Stimulated activated CD4-positive, alpha-beta T cell treated with anti-CD3 and anti-CD28 coated beads, Interleukin-1b, Interleukin-23, amount 100 ng/mL, for 1 hour (primary cell): ENCODE data around the gene MYO18B.

ENCODE experiments used
- DNase-seq, 2 donors: peaks; one replicate each; pipeline ENCODE4 v3.0.0-alpha.2; 2020; ENCODE audit warnings: low read depth in 2 of 2

The MYO18B gene

DNA sequence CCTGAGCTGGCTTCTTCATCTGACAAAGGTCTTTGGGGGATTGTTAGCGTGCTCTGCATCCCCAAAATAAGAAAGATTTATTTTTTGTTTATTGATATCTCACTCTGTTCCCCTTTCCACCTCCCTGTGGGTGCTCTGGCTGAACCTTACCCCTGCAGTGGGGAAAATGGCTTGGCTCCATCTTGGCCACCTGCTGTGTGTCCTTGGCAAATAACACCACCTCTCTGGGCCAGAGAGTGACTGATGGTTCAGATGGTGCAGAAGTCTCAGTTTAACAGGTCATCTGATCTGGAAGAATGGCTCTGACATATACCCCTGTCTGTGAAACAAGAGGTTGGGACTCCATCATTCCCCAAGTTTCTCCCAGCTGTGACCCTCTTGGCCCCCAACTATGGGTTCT lies 157.6 kb downstream of the MYO18B start:
- DNase-seq: no peak

DNA sequence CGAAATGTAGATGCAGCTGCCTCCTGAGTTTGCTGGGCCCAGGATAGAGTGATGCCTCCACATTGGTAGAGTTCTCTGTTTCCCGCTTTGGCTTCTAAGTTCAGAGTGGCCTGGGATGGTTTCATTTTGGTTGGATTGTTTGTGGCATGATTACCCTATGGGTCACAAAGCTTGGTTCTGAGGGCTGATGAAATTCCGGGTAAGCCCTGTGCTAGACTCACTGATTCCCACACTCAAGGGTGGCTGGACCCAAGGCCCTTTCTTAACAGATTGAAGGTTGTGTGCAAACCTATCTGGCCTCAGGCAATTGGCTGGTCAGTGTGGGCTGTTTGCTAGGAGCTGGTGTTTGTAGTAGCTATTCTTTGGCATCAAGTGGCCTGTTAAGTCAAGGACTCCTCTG lies 158.4 kb downstream of the MYO18B start:
- DNase-seq: no peak

DNA sequence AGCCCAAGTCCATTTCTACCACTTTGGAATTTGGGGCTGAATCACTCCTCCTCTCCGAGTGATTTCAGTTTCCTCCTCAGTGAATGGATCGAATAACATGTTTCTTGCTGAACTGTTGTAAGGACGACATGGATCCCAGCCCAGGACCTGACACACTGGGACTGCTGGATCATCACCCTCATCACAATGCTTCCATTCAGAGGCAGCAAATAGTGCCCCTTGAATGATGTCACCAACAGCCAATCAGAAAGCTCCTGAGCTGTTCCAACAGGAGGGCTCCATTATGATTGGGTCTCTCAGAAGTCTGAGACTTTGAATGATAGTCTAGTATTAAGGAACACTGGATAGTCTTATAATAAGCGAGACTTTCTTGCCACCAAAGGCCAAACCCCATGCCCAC lies 158.9 kb downstream of the MYO18B start:
- DNase-seq: no peak

DNA sequence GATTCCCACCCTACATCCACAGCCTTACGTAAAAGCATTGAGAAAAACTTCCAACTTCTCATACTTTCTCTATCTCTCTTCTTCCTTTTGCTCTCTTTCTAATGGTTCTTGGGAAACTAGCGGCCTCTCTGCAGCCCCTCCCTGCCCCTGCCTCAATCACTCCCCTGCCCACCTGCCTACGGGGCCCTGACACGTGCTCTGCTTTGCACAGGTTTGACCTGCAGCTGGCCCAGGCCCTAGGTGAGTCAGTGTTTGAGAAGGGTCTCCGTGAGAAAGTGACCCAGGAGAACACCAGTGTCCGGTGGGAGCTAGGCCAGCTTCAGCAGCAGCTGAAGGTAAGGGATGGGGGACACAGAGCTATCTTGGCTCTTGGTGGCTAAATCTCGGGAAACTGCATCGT lies 160.4 kb downstream of the MYO18B start:
- no peak for DNase-seq

DNA sequence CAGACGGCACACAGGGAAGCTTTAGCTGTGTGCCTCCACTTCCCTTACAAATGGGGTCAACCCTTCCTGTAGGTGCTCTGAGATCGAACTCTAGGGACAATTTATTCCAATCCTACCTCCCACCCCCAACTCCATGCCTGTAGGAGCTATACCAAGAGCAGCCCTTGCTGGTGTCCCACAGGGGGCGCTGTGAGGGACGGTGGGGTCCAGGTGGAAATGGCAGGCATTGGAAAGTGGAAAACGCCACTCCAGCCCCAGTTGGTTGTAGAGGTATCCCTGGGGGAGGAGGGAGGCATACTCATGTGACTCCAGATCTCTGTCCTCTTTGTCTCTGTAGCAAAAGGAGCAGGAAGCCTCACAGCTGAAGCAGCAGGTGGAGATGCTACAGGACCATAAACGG lies 161.3 kb downstream of the MYO18B start:
- no peak for DNase-seq

DNA sequence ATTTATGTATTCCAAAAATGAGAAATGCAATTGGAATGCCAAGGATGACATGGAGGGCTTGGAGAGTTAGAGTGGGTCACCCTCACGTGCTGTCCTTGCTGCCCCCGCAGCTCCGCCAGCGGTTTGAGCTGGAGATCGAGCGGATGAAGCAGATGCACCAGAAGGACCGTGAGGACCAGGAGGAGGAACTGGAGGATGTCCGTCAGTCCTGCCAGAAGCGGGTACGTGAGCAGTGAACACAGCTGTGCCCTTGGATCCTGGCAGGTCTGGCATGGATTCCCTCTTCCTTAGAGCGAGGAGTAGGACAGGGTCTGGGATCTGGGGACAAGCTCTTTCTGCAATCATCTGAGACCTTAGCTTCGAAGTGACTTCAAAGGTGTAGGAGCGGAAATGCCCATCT lies 166.2 kb downstream of the MYO18B start:
- DNase-seq: no peak

DNA sequence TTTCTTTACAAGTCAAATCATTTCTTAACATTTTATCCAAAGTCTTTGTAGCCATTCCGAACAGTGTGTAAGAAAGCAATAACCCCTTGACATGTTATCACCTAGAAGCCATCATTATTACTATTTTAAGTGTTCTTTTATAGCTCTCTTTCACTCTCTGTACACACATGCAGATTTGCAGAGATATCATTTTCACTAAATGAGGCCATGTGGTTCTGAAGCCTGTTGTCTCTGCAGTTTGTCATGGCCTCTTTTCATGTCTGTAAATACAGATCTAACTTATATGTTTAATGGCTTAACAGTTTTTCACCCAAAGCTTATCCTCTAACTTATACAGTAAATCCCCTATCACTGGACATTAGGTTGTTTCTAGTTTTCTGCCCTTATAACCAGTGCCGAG lies 166.8 kb downstream of the MYO18B start:
- no peak for DNase-seq

DNA sequence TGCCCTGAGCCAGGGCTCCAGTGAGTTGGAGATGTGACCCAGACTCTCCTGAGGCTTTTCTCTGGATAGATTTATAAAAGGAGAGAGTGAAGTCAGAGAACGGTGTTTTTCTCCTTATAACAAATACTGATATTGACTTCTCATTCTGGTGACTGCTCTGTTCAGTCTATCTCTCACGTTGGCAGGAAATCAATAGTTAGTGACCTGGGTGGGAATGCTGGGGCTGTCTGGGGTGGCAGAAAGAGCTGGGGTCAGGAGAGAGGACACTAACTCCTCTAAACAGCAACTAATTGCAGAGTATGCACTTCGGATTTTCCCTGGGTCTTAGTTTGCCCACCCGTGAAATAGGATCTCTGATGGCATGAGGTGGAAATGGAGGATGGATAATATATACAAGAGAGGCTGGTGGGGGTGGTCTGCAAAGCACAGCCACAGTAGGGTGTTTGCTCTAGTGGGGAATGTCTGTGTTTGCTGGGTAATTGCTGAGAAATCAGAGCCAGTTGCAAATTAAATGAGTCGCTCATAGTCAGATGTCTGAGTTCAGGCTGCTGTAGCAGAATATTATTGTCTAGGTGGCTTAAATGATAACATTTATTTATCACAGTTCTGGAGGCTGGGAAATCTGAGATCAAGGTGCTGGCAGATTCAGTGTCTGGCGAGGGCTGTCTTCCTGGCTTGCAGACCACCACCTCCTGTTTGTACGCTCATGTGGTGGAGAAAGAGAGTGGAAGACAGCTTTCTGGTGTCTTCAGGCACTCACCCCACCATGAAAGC lies 167.8 kb downstream of the MYO18B start:
- DNase-seq: no peak

DNA sequence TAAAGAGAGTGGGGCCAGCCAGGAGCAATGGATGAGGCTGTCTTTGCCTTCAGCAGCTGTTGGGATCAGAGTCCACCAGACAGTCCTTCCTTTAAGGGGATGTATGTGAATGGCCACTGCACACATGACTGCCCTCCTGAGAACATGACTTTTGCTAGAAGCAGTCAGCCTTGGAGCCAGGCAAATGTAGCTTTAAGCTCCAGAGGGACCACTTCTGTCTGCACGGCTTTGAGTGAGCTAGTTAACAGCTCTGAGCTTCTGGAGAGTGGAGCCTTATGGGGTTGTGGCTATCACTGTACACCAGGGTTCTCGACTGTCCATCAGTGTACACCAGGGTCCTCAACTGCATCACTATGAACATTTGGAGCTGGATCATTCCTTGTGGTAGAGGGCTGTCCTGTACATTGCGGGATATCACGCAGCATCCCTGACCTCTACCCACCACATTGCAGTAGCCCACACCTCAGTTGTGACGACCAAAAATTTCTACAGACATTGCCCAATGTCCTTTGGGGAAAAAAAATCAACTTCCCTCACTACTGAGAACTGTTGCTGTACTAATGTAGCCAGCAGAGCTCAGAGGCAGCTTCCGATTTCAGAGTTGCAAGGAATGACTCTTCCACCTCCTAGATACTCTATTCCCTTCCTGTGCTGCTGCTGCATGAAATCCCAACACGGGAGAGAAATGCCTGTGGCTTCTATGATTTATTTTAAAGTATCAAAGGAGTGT lies 169.4 kb downstream of the MYO18B start:
- no peak for DNase-seq

DNA sequence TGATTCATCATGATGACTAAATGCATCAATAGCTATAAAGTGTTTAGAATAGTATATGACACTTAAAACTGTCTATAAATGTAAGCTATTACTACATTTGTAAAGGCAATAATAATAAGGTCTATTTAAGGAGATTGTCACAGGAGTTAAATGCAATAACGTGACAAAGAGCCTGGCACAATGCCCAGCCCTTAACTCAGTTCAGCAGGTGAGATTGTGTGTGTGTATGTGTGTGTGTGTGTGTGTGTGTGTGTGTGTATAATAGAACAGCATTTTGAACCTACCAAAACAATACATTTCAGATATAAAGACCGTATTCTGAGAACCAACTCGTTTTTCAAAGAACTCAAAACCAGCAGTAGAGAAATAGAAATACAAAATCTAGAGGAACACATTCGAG lies 177.5 kb downstream of the MYO18B start:
- DNase-seq: no peak

DNA sequence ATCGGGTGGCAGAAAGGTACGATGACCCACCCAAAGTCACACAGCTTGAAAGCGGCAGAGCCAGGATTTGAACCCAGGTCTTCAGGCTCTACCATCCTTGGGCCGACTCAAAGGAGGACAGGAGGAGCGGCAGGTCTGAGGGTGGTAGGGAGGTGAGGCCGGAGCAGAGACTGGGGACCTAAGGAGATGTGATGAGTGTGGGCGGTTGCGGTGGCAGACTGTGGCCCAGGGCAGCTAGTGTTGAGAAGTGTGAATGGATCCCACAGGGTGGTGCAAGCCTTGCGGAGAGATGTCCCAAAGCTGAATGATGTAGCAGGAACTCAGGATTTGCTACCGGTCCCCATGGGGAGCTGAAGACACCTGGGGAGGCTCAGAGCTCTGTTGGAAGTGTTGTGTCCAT lies 180.2 kb downstream of the MYO18B start:
- no peak for DNase-seq

DNA sequence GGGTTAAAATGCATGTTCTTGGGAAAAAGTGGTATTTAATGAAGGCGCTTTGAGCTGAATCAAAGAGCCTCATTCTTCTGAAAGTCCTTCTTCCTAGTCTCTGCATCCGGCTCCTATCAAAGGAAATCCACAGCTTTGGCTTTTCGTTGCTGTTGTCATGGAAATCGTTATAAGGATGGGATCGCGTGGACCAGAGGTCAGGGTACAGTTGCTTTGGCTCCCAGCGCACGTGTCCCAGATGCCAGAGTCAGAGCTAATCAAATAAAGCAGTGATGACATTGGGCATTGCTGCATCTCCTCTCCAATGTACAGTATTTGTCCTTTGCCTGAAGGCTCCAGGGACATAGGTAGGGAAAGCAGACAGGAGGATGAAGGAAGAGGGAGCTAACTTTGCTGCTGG lies 181.9 kb downstream of the MYO18B start:
- no peak for DNase-seq

DNA sequence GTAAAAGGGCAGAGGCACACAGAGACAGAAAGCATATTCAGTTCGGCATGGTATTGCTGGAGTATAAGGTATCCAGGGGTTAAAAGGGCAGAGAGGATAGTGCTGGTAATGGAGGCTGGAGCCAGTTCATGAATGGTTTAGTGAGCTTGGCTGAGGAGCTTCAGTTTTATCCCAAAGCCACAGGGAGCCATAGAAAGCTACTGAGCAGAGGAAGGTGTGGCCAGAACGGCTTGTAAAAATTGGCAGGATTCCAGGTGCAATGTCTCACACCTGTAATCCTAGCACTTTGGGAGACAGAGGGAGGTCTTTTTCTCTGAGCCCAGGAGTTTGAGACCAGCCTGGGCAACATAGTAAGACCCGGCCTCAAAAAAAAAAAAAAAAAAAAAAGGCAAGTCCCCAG lies 186.1 kb downstream of the MYO18B start:
- no peak for DNase-seq

DNA sequence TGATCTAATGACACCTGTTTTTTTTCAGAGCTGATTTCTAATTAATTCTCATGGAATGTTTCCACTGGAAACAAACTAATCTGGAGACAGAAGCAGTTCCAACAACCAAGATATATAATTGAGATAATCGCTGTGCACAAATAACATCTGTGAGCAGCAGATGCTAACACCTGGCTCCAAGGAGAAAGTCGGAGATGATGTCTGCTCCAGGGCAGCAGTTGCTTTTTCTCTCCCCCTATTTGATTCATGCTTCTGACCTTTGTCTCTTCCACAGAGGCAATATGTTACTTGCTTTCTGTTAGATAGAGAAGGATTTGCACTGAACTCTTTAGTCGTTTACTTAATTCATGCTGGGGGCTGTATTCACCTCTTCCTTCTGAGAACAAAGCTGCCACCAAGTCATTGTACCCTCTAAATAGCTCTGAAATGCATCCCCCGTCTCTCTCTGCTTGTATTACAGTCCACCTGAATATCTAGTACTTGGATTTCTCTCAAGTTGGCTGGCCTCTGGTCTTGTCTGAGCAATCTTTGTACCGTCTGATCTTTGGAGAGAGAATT lies 187.4 kb downstream of the MYO18B start:
- DNase-seq: no peak

DNA sequence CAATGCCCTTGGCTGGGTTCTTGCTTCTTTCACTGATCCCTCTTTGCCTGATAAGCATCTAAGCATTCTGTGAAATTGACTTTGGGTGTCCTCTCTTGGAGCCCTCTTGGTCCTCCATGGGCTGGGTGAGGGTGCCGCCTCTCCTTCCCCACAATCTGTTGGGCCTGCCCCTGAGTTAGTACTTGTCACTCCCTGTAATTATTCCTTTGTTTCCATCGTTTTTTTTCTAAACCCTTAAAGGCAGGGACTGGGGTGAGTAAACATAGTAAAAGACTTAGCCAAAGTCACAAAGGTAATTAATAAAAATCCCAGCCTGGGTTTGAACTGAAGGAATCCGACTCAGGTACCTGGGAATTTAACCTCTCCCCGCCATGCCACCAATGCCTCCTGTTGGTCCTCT lies 188.1 kb downstream of the MYO18B start:
- no peak for DNase-seq

DNA sequence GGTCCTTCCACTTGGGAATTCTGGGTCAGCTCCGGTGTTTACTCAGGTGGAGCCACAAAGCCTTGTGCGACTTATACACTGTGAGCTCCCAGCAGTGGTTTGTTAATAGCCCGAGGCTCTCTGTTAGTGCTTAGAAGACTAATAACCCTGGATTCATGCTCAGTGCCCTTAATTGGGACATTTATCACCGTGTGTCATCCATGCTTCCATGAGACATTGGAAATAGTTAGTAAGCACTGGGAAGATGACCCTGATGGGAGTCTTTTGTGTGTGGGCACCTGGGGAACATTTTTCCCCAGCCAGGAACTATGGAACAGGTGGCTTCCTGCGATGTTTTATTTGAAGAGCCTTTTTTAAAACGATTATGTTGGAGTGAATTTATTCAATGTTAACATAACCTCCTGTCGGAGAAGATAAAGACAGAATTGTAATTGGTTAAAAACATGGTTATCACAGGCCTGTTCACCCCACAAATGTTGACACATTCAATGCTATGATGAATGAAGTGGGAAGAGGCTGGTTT lies 188.9 kb downstream of the MYO18B start:
- DNase-seq: no peak

DNA sequence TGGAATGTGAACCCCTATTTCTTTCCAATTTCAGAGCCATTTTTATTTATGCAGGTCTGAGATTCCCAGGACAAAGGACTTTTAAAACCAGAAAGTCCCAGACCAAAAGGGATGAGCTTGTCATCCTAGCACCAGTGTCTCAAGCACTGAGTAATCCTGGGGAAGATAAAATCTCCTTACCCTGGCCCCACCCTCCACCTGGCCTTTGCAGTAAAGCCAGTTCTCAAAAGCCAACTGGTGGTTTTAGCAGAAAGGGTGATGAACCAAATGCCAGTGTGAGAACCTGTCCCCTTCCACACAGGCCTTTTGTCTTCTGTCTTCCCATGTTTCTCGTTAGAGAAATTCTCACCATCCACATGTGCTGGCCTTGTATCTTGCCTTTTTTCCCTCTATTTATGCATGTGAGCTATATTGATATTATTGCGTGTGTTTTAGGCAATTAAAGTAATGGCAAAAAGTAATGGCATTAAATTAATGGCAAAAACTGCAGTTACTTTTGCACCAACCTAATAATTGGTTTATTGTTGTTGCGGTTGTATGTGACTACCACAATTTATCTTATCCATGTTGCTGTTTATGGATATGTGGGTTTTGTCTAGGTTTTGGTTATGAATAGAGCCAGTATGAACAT lies 191.3 kb downstream of the MYO18B start:
- no peak for DNase-seq

DNA sequence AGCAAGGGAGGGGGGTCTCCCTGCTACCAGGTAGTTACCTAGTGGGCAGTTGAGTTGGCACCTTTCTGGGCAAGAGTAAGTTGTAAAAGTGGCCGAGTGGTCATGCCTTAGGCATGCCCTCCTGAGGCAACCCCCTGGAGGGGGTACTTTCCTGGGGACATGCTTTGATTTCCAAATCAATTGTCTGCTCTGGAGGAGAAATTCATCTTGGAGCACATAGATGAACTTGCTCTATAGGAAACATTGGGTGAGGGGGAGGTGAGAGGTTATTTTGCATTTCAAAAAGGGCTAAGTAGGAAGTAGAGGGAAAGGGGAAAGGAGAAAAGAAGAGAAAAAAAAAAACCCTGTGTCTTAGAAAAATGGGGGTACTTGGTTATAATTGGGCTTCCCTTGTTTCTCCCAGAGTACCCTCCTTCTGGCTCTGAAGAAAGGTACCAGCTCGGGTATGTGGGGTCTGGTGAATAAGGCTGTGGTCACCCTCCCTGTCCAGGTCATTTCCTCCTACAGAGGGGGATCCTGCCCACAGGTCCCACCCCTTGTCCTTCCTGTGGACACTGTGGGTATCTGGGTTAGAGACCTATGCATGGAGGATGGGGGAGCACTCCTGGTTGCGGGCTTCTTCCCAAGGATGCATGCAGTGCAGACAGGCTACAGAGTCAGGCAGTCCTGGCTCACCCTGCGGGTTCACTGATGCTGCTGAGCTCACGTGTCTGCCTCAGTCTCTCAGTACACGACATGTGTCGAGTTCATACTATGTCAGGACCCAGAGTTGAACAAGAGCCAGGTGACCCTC lies 193.5 kb downstream of the MYO18B start:
- no peak for DNase-seq

DNA sequence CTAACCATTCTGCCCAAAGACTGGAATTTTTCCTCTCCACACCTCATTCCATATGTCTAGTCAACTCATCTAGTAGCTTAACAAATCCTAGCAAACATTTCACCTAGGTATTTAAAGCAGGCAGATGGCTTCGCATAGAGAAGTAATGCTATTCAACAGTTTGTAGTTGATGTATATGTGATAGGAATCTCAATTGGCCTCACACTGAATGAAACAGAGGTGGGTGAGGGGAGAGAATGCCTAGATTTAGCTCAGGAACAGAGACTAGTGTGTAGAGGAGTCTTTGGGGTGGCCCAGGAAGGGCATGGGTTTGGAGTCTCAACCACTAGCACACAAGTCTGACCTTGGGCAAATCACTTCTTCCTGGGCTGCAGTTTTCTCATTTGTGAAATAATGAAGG lies 196.2 kb downstream of the MYO18B start:
- DNase-seq: no peak

DNA sequence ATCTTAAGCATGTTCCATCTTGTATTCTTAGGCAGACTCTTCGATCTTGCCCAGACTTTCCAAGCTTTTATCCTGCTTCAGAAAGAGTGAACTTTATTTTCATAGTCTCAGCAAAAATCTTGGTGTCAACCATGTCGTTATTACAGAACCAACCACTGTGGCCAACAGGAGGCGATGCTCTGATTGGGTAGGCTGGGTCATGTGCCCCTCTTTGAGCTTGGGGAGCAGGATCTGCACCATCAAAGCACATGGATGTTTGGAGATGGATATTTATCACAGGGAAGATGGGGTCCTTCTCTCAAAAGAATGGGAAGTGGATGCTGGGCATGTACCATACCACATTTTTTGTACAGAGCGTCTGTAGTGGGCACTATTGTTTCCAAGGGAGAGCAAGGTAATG lies 197.4 kb downstream of the MYO18B start:
- no peak for DNase-seq

DNA sequence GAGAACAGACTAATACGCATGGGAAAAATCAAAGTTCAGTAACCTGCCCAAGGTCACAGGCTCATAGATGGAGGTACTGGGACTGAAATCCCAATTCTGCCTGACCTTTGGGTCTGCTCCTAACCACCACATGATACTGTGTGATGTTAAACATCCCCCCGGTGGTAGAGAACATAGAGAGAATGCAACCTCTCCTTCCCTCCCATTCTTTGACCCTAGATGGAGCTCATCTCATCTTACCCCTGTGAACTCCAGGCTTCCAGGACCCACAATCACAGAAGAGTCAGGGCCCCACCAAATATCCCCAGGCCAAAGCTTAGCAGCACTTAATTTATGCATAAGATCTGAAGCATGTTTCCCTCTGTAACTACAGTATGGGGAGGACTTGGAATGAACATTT lies 198.5 kb downstream of the MYO18B start:
- DNase-seq: no peak
